Lower lobe of right lung (tissue), 2 donors: ENCODE measurements around the gene POU2F1. TPM values are rescaled to one million over a fixed set of nuclear protein-coding genes. Genes with fewer than 3 reads are reported as not detected.
A peak's percentile ranks its signal among the peaks of the same experiment; 100 is the strongest.

Experiments used
- ATAC-seq, 2 donors: fragments of 200-7000 bp; cut with Tn5 transposase; one replicate each; pipeline ENCODE4 v1.9.1; 2020 to 2022; ENCODE audit warnings: mild to moderate bottlenecking in 2 of 2, moderate library complexity in 2 of 2
- DNase-seq: peaks from one replicate; pipeline ENCODE4 v3.0.0-alpha.2; 2020
- H3K27ac ChIP-seq: fragments of 200-600 bp; one replicate; pipeline ENCODE4 v1.8.0; 2022
- H3K27me3 ChIP-seq: fragments of 200-600 bp; one replicate; pipeline ENCODE4 v1.8.0; 2022; ENCODE audit warnings: low read depth
- H3K36me3 ChIP-seq: fragments of 200-600 bp; one replicate; pipeline ENCODE4 v1.8.0; 2022; ENCODE audit warnings: mild to moderate bottlenecking
- H3K4me1 ChIP-seq: fragments of 200-600 bp; one replicate; pipeline ENCODE4 v1.8.0; 2022
- H3K4me3 ChIP-seq: fragments of 200-600 bp; one replicate; pipeline ENCODE4 v1.8.0; 2022; ENCODE audit warnings: mild to moderate bottlenecking
- H3K9me3 ChIP-seq: fragments of 200-600 bp; one replicate; pipeline ENCODE4 v1.8.0; 2022
- CTCF ChIP-seq: fragments of 200-600 bp; IDR thresholded peaks from one replicate; pipeline ENCODE4 v1.8.0; 2022; ENCODE audit warnings: antibody characterized with exemption, mild to moderate bottlenecking
- intact Hi-C: fragments of 100-400 bp; cut with DNase I; formaldehyde crosslinking; loops from one replicate; pipeline ENCODE4 v1.11.0; 2022
- total RNA-seq: library from RNA; stranded (reverse); fragmentation: NEBNext Ultra II Directional; extraction: Animal tissue kit (Norgen Biotek cat#: 25700); gene quantifications from one replicate; pipeline ENCODE4 v1.2.1, GENCODE V29; 2021
- donor health status: DM: no; HTN: yes; CAD: no; lungs with severe emphysema.

POU2F1 gene
- total RNA-seq, 1 donor from 2014 or later = 20.1 TPM

DNA sequence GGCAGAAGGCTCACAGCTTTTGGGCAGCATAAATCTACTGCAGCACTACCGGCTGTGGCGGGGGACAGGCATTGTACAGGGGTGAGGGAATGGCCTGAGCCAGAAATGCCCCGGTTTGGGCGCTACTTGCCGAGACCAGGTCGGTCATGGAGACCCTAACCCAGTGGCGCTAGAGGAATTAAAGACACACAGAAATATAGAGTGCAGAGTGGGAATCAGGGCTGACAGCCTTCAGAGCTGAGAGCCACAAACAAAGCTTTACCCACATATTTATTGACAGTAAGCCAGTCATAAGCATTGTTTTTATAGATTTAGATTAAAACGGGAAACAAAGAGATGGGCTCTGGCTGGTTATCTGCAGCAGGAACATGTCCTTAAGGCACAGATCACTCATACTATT, 101.8 kb downstream of the POU2F1 start:
- ATAC-seq (no peak), DNase-seq (no peak)
- no peak for TF ChIP-seq CTCF
- Histone ChIP-seq H3K4me3 (no peak overlapping the region), H3K27ac (no peak overlapping the region), H3K27me3 (no peaks in the 10 kb centered on the region), H3K4me1 (no peaks in the 10 kb centered on the region), H3K9me3 (peaks cover 61% of the 10 kb centered on the region), H3K36me3 (no peaks in the 10 kb centered on the region)
- intact Hi-C loops = no loop called here

- DNase-seq (no peak), ATAC-seq (no peak)
- no peaks in the 10 kb centered on the region for H3K27me3 ChIP-seq
- H3K9me3 ChIP-seq = peaks cover 43% of the 10 kb centered on the region
- no peak overlapping the region for H3K4me3 ChIP-seq
- peaks cover 3% of the 10 kb centered on the region for H3K4me1 ChIP-seq
- no peaks in the 10 kb centered on the region for H3K36me3 ChIP-seq
- H3K27ac ChIP-seq = no peak overlapping the region
- no peak for TF ChIP-seq CTCF
- intact Hi-C loops = no loop called here
Measured at GRCh38 chr1:167325151-167325550, 104.5 kb downstream of the POU2F1 start.

DNA sequence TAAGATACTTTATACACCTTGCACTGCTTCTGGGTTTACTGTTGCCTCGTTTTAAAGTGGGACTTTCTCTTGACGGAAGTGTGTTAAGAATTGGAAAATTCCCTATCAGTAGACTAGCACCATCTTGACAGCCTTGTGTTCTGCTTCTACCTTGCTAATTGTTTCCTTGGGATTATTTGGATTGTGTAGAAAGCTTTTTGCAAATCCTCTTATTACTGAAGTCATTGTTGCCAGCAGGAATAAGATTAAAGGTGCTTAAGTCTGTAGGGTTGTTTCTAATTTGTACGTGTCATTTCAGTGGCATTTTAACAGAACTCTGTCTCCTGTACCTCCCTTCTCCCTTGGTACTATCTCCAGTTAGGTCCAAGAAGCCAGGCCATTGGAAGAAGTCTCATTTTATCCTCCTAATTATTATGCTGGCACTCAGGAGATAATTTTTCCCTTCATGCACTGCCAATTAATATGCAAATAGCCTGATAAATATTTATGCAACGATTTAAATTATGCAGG, 107.7 kb downstream of the POU2F1 start:
- Histone ChIP-seq H3K36me3 (no peaks in the 10 kb centered on the region), H3K27ac (no peak overlapping the region), H3K9me3 (peaks cover 11% of the 10 kb centered on the region), H3K4me3 (no peak overlapping the region), H3K4me1 (peaks cover 15% of the 10 kb centered on the region), H3K27me3 (no peaks in the 10 kb centered on the region)
- TF ChIP-seq CTCF = no peak
- DNase-seq (no peak), ATAC-seq (no peak)
- intact Hi-C loops = no loop called here

- Histone ChIP-seq H3K27ac (no peak overlapping the region), H3K36me3 (no peaks in the 10 kb centered on the region), H3K4me1 (peaks cover 15% of the 10 kb centered on the region), H3K9me3 (peaks cover 5% of the 10 kb centered on the region), H3K27me3 (no peaks in the 10 kb centered on the region), H3K4me3 (no peak overlapping the region)
- intact Hi-C loops = no loop called here
- no peak for DNase-seq
- TF ChIP-seq CTCF = no peak
- ATAC-seq = peak; percentile 23 to 54
Measured at GRCh38 chr1:167328816-167329483, 108.3 kb downstream of the POU2F1 start.

- Histone ChIP-seq H3K4me1 (peaks cover 15% of the 10 kb centered on the region), H3K36me3 (no peaks in the 10 kb centered on the region), H3K27me3 (no peaks in the 10 kb centered on the region), H3K27ac (no peak overlapping the region), H3K9me3 (no peaks in the 10 kb centered on the region), H3K4me3 (no peak overlapping the region)
- TF ChIP-seq CTCF = no peak
- ATAC-seq (no peak), DNase-seq (no peak)
- intact Hi-C loops = no loop called here
Measured at GRCh38 chr1:167330601-167331293, 110.1 kb downstream of the POU2F1 start.
